ENCODE measurements around the gene STEAP4. TPM values are rescaled to one million over a fixed set of nuclear protein-coding genes. Genes with fewer than 3 reads are reported as not detected.

Gene STEAP4
- total RNA-seq, 1 donor from 2014 or later, result 15.7 TPM

DNA sequence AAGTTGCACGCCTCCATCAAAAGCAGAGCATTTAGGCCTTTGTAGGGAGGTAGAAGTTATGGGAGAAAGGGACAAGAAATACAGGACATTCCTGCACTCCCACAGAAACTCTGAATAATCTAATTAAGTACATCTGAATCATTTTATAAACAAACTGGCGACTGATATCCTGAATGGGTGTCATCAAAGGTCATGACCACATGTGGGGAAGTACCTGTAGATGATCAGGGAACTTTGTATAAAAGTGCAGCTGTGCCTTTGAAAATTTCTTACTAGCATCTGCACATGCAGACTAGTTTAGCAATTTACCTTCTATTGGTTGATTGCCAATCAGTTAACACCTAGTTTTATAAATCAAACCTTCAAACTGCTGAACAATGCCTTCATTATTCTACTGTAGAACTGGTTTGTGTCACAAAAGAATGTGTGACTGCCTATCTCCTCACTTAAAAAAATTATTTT, 17.1 kb downstream of the STEAP4 start:
- Histone ChIP-seq H3K36me3 (no peaks in the 10 kb centered on the region), H3K27ac (replicated peaks) (no peak overlapping the region), H3K4me1 (no peaks in the 10 kb centered on the region), H3K27me3 (ENCODE audit: low read depth) (no peaks in the 10 kb centered on the region), H3K9me3 (replicated peaks) (no peaks in the 10 kb centered on the region), H3K4me3 (no peak overlapping the region)
- intact Hi-C loops (cut with micrococcal nuclease), result no loop called here
- no peak for TF ChIP-seq CTCF (IDR thresholded peaks at IDR 0.05; ENCODE audit: borderline replicate concordance)
- DNase-seq, result no peak

GRCh38 chr7:88281749-88282148, 24.9 kb downstream of the STEAP4 start:
- no peaks in the 10 kb centered on the region for H3K27me3 ChIP-seq (ENCODE audit: low read depth)
- H3K4me3 ChIP-seq, result no peak overlapping the region
- no peak for TF ChIP-seq CTCF (IDR thresholded peaks at IDR 0.05; ENCODE audit: borderline replicate concordance)
- H3K27ac ChIP-seq (replicated peaks), result no peak overlapping the region
- no peaks in the 10 kb centered on the region for H3K9me3 ChIP-seq (replicated peaks)
- H3K36me3 ChIP-seq, result peaks cover 10% of the 10 kb centered on the region
- H3K4me1 ChIP-seq, result peaks cover 5% of the 10 kb centered on the region
- DNase-seq, result no peak
- intact Hi-C loops (cut with micrococcal nuclease), result no loop called here

DNA sequence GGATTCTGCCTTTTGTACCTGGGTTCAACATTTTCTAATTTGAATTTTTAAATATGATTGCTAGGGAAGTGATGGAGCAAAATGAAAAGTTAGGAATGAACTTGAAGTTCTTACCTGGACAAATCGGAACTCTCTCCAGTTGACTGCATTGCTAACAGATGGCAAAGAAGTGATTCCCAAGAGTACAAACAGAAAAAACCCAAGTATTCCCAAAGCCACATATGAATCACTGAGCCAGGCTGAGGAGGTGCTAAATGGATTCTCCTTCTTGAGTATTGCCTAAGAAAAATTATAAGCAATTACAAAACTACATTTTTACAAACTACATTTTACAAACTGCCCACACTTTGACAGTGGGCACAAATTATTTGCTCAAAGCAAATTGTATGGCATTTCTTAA, 25.9 kb downstream of the STEAP4 start:
- no peak for DNase-seq
- H3K4me1 ChIP-seq, result peaks cover 5% of the 10 kb centered on the region
- intact Hi-C loops (cut with micrococcal nuclease), result no loop called here
- H3K27me3 ChIP-seq (ENCODE audit: low read depth), result no peaks in the 10 kb centered on the region
- peaks cover 10% of the 10 kb centered on the region for H3K36me3 ChIP-seq
- no peak overlapping the region for H3K27ac ChIP-seq (replicated peaks)
- no peak for TF ChIP-seq CTCF (IDR thresholded peaks at IDR 0.05; ENCODE audit: borderline replicate concordance)
- no peak overlapping the region for H3K4me3 ChIP-seq
- H3K9me3 ChIP-seq (replicated peaks), result no peaks in the 10 kb centered on the region

- no peaks in the 10 kb centered on the region for H3K9me3 ChIP-seq (replicated peaks)
- DNase-seq, result no peak
Measured at GRCh38 chr7:88279323-88279722, 27.4 kb downstream of the STEAP4 start.

GRCh38 chr7:88278881-88279280, 27.8 kb downstream of the STEAP4 start:
- no peak for TF ChIP-seq CTCF (IDR thresholded peaks at IDR 0.05; ENCODE audit: borderline replicate concordance)
- peaks cover 10% of the 10 kb centered on the region for H3K36me3 ChIP-seq
- H3K4me3 ChIP-seq, result no peak overlapping the region
- DNase-seq, result no peak
- intact Hi-C loops (cut with micrococcal nuclease), result no loop called here
- H3K4me1 ChIP-seq, result peaks cover 7% of the 10 kb centered on the region
- H3K27ac ChIP-seq (replicated peaks), result no peak overlapping the region
- H3K9me3 ChIP-seq (replicated peaks), result no peaks in the 10 kb centered on the region
- no peaks in the 10 kb centered on the region for H3K27me3 ChIP-seq (ENCODE audit: low read depth)

More at GRCh38 chr7:88279323-88279722, 27.4 kb downstream of the STEAP4 start:
- no peak for TF ChIP-seq CTCF (IDR thresholded peaks at IDR 0.05; ENCODE audit: borderline replicate concordance)
- Histone ChIP-seq H3K4me1 (peaks cover 8% of the 10 kb centered on the region), H3K27ac (replicated peaks) (no peak overlapping the region), H3K4me3 (no peak overlapping the region), H3K36me3 (peaks cover 10% of the 10 kb centered on the region), H3K27me3 (ENCODE audit: low read depth) (no peaks in the 10 kb centered on the region)
- intact Hi-C loops (cut with micrococcal nuclease), result no loop called here
